ENCODE data around the gene ZWILCH.
A peak's percentile ranks its signal among the peaks of the same experiment; 100 is the strongest.

The ZWILCH gene

DNA sequence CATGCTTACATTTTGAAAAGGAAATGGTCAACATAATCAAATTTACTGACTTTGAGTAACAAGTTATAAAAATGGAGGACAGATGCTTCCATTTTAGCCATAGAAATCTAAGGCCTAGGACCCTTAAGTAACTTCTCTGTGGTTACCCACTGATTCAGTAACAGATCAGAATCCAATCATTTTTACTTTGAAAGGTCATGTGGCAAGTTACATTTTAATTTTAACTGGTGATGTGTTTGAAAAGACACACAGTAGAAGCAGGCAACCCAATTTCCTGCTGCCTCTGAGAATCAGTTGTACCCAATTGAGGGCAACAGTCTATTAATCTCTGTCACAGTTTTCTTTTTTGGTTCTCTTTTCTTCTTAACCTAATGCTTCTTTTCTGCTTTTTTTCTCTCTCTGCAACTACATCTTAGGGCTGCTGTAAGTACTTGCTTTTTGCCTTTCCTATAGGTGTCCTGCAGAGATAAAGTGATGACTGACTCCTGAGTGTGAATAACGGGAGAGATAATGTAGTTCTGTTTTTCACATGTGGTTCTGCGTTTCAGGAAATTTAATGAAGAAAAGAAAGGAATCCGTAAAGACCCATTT is 3.3 kb downstream of the ZWILCH start:
- POLR2A ChIA-PET (ENCODE audit: low non-redundant PET): interaction anchor here (0.8 kb wide), 1 partner anchor 16 kb away, joined by 3 read pairs; no protein-coding TSS in a partner anchor
- H3K27ac ChIP-seq: no peak overlapping the region
- CTCF ChIA-PET: no interaction called here
- DNase-seq (ENCODE audit: low spot score): no peak
- TF ChIP-seq, protein P1, sequence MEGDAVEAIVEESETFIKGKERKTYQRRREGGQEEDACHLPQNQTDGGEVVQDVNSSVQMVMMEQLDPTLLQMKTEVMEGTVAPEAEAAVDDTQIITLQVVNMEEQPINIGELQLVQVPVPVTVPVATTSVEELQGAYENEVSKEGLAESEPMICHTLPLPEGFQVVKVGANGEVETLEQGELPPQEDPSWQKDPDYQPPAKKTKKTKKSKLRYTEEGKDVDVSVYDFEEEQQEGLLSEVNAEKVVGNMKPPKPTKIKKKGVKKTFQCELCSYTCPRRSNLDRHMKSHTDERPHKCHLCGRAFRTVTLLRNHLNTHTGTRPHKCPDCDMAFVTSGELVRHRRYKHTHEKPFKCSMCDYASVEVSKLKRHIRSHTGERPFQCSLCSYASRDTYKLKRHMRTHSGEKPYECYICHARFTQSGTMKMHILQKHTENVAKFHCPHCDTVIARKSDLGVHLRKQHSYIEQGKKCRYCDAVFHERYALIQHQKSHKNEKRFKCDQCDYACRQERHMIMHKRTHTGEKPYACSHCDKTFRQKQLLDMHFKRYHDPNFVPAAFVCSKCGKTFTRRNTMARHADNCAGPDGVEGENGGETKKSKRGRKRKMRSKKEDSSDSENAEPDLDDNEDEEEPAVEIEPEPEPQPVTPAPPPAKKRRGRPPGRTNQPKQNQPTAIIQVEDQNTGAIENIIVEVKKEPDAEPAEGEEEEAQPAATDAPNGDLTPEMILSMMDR (conservative IDR thresholded peaks at IDR 0.05; ENCODE audit: low read depth): no peak

GRCh38 chr15:66514586-66514985 is 9.5 kb downstream of the ZWILCH start:
- ChIA-PET CTCF (no interaction called here), POLR2A (ENCODE audit: low non-redundant PET) (interaction anchor here (0.6 kb wide), 1 partner anchor 52 kb away, joined by 3 read pairs; no protein-coding TSS in a partner anchor)
- TF ChIP-seq, protein P1 (conservative IDR thresholded peaks at IDR 0.05; ENCODE audit: low read depth): no peak
- no peak overlapping the region for H3K27ac ChIP-seq
- no peak for DNase-seq (ENCODE audit: low spot score)

DNA sequence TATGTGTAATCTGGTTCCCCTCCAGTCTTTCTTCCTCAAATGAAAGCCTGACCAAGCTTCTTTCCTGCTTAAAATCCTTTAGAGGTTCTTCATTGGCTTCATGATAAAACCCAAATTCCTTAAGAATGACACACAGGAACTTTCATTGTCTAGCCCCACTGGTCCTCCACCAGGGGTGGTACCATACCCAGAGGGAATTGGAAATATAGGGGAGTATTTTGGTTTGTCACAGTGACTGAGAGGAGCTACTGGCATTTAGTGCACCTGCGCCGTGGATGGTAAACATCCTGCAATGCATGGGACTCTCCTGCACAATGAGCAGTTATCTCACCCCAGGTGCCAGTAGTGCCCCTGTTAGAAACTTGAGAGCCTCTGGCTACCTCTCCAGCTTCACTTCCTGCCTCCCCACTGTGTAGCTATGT is 10.8 kb downstream of the ZWILCH start:
- TF ChIP-seq, protein P1 (conservative IDR thresholded peaks at IDR 0.05; ENCODE audit: low read depth): no peak
- peak; percentile 21 for DNase-seq (ENCODE audit: low spot score)
- H3K27ac ChIP-seq: no peak overlapping the region
- ChIA-PET POLR2A (ENCODE audit: low non-redundant PET) (no interaction called here), CTCF (interaction anchor here (0.7 kb wide), 1 partner anchor 188 kb away, joined by 3 read pairs; no protein-coding TSS in a partner anchor)

- no peak overlapping the region for H3K27ac ChIP-seq
- CTCF ChIA-PET: no interaction called here
- DNase-seq (ENCODE audit: low spot score): no peak
- TF ChIP-seq, protein P1 (conservative IDR thresholded peaks at IDR 0.05; ENCODE audit: low read depth): no peak
- POLR2A ChIA-PET (ENCODE audit: low non-redundant PET): no interaction called here
Observed at GRCh38 chr15:66523926-66524325, 18.8 kb downstream of the ZWILCH start.

- TF ChIP-seq, protein P1 (conservative IDR thresholded peaks at IDR 0.05; ENCODE audit: low read depth): no peak
- ChIA-PET CTCF (no interaction called here), POLR2A (ENCODE audit: low non-redundant PET) (interaction anchor here (0.6 kb wide), 1 partner anchor 17 kb away, joined by 3 read pairs; no protein-coding TSS in a partner anchor)
- H3K27ac ChIP-seq: no peak overlapping the region
- no peak for DNase-seq (ENCODE audit: low spot score)
Observed at GRCh38 chr15:66524838-66525237, 19.7 kb downstream of the ZWILCH start.

DNA sequence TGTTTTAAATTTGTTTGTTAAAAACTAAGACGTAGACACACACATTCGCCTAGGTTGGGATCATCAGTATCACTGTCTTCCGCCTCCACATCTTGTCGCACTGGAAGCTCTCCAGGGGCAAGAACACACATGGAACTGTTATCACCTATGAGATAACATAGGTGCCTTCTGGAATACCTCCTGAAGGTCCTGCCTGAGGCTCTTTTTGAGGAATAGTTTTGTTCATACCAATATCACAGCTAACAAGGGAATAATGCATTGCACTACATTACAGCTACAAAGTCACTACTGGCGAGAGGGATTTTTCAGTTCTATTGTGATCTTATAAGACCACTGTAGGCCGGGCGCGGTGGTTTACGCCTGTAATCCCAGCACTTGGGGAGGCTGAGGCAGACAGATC is 29.9 kb downstream of the ZWILCH start:
- ChIA-PET POLR2A (ENCODE audit: low non-redundant PET) (no interaction called here), CTCF (no interaction called here)
- TF ChIP-seq, protein P1 (conservative IDR thresholded peaks at IDR 0.05; ENCODE audit: low read depth): no peak
- no peak for DNase-seq (ENCODE audit: low spot score)
- no peak overlapping the region for H3K27ac ChIP-seq
